Stimulated activated CD8-positive, alpha-beta memory T cell treated with anti-CD3 and anti-CD28 coated beads, Interleukin-12 subunit alpha, Interleukin-12 subunit beta, amount 100 ng/mL, for 24 hours (primary cell): ENCODE data around the gene PNMT.
A peak's percentile ranks its signal among the peaks of the same experiment; 100 is the strongest.

ENCODE experiments used
- DNase-seq: peaks from one replicate; pipeline ENCODE4 v3.0.0-alpha.2; 2020; ENCODE audit errors: extremely low read depth

Gene PNMT

DNA sequence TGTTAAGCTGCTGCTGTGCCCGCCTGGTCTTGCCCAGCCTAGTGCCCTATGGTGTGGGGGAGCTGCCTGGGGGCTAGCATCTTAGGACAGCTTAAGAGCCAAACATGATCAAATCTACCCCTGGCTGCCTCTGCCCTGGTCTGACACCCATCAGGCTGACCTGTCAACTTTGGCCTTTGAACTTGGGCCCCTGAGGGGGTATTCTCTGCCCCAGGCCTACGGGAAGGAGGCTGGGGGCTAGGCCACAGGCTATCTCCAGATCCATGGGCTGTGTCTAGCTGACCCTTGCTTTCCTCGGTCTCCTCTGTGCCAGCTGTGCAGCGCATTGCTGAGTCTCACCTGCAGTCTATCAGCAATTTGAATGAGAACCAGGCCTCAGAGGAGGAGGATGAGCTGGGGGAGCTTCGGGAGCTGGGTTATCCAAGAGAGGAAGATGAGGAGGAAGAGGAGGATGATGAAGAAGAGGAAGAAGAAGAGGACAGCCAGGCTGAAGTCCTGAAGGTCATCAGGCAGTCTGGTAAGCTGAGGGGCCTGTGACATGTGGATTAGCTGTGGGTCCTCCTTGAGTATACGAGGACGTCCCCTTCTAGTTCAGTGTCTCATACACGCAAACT is 34.6 kb upstream of the PNMT start:
- DNase-seq: no peak

DNA sequence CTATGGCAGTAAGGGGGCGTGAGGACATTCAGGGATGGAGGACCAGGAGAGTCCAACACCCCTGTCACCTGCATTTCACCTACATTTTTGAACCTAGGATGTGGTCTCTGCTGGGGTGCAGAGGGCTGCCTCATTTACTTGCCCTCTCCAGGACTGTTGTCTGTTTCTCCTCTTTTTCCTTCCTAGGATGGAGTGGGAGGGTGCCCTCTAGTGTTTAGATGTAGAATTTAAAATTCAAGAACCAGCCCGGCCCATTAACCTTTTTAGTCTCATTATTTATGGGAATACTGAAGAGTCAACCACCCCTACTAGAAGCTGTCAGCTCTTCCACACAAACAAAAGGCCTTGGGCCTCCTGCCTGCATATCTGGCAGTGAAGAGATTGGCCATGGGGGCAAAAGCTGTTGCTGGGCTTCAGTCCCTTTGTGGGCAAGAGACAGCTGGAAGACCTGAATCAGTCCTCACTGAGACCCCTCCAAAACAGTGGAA is 33.8 kb upstream of the PNMT start:
- no peak for DNase-seq

DNA sequence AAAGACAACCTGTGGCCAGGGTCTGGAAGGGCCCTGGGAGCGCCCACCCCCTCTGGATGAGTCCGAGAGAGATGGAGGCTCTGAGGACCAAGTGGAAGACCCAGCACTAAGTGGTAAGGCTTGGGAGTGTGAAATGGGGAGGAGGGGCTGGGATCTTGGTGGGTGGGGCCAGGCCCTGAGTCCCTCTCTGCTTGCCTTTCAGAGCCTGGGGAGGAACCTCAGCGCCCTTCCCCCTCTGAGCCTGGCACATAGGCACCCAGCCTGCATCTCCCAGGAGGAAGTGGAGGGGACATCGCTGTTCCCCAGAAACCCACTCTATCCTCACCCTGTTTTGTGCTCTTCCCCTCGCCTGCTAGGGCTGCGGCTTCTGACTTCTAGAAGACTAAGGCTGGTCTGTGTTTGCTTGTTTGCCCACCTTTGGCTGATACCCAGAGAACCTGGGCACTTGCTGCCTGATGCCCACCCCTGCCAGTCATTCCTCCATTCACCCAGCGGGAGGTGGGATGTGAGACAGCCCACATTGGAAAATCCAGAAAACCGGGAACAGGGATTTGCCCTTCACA is 32.6 kb upstream of the PNMT start:
- DNase-seq: no peak

DNA sequence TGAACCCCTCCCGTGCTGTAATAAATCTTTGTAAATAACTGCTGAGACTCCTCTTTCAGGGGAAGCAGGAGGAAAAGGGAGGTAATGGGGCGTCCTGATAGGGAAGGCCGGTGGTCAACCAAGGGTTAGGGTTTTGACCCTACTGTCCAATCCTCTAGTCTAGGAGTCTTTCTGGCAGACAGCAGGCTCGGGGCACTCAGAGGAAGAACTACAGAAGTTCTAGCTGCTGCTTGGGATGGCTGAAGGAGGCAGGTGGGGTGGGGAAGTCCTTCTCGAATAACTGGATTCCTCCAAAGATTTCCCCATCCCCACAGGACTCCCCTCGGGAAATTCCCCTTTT is 31.7 kb upstream of the PNMT start:
- no peak for DNase-seq

DNA sequence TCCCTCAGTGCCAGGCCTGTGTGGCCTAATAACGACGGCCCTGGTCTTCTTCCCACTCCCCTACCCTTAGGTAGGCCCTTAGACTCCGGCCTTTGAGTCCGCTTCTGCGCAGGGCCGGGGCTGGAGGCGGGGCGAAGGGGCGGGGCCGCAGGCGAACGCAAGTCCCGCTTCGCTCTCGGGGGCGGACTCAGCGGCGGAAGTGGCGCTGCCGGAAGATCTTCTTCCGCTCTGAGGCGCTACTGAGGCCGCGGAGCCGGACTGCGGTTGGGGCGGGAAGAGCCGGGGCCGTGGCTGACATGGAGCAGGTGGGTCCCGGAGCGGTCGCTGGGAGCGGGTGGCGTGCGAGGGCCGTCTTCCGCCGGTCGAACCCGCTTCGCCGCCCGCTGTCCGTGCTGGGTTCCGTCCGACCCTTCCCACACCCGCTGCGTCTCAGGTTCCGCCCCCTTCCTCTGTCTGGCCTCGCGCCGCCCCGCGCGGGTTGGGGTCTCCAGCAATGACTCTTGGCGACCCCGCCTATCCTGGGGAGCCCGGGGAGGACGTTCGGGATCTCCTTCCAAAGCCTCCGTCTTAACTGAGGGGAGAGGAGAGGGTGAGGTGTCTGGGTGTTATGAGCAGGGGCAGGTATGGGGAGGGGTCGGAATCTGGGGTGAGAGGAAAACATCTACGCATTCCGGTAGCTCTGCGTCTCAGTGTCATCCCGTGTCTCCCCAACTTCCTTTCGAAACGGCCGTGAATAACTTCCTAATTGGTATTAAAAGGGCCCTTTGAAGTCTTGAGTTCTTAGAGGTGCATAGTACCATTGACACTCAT is 31.1 kb upstream of the PNMT start, which contains the start of gene STARD3:
Gene STARD3, plus strand, starts transcription at position 218 of the 810 bp plus-strand sequence. CDS start 16,388 bp downstream, outside the sequence.
- peak; percentile 84 for DNase-seq

DNA sequence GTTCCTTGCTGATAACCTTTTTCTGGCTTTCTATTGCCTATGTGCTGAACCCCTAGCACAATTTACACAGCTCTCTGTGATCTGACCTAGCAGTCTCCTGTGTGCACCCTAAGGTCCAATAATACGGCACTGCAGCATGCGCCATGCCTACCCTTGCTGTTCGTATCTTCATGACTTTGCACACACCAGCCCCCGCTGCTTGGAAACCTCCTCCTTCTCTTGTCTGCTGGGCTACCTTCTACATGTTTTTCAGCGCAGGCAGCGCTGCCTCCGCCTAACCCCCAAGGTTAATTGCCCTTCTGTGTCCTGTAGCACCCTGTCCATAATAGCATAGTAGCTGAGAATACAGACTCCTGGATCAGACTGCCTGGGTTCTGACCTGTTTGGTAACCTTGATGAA is 29.9 kb upstream of the PNMT start:
- no peak for DNase-seq

DNA sequence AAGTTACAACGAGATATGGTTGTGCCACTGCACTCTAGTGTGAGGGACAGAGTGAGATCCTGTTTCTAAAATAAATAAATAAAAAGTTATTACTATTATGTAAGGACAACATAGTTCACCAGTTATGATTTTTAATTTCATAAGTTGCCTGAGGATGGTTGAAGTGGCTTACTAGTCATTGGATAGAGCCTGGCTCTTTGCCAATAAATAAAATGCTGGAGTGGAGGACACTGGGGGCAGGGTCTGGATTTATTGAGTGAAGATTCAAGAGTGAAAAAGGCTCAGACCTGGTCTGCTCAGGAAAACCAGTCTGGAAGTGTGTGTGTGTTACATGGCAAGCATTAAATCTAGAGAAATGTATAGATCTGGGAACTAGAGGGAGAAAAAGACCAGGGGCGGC is 29.2 kb upstream of the PNMT start:
- no peak for DNase-seq

DNA sequence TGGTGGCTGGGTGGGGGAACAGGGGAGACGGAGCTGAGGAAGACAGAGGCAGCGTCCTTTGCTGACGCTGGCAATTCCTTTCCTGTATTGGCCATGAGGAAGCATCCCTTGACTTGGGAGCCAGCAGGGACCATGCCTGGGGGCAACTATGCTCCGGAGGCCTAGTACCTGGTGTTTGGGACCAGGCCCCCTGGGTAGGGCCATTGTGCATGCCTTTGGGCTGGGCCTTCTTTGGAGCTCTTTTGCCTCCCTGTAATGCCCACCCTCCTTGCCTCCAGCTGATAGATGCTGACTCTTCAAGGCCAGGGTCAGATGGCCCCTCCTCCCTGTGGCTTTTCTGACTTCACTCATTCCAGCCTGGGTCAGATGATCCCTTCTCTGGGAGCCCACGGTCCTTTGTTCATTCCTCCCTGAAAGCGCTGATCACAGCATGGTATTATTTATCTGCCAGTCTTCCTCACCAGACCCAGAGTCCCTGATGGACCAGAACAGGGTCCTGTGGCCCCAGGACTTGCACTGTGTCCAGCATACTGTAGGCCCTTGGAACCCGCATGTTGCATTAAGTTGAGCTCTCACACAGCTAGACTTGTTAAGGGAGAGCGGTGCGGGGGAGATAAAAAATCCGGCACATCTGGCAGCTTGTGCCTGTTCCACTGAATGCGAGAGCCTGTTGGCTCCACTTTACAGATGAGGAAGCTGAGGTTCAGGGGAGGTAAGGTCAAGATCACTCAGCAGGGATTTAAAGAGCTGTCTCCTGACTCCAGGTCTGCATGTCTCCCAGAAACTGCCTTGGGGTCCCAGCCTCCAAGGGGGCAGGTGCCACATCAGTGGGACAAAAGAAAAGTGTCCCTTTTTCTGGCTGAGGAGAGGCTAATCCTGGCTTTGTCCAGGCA is 28.4 kb upstream of the PNMT start:
- no peak for DNase-seq

DNA sequence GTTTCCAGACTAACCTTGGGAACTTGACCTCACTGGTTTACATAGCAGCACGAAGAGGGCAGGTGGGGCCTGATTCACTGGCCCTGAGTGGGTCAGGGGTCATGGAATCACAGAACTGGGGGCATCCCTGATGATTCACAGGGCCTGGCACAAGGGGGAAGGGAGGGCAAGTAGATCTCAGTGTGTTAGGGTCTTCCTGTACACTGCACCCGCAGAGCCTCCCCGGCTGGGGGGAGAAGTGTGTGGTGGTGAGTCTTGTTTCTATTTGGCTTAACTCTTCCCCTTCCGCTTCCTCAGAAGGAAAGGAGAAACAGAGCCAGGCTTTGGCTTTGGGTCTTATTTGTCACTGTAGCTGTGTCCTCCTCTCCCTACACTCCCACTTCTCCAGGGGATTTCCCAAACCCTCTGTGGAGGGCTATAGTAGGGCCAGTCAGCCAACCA is 27.6 kb upstream of the PNMT start:
- no peak for DNase-seq

DNA sequence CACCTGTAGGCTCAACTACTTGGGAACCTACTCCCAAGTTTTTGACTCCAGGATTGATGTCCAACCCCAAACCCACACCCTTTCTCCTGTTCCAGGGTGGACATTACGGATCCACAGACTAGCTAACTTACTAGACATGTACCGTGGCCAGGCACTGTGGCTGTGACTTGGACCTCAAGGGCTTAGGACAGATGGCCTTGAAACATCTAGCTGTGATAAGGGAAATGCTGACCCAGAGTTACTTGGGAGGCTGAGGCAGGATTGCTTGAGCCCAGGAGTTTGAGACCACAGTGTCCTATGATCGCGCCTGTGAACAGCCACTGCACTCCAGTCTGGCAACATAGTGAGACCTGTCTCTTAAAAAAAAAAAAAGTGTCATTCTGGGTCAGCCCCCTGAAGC is 27.2 kb upstream of the PNMT start:
- no peak for DNase-seq

DNA sequence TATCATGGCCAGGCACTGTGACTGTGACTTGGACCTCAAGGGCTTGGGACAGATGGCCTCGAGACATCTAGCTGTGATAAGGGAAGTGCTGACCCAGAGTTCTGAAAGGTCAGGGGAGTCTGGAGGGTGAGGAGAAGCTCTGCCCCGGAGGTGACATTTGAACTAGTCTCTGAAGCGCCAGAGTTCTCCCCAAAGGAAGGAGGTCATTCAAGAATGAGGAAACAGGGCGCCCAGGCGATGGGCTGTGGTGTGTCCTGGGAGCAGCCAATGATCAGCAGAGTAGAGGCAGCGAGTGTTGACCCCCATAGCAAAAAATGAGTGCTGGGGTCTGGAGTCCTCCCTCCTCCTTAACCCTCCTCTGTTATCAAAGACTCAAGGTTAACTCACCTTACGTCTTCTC is 26.4 kb upstream of the PNMT start:
- no peak for DNase-seq

DNA sequence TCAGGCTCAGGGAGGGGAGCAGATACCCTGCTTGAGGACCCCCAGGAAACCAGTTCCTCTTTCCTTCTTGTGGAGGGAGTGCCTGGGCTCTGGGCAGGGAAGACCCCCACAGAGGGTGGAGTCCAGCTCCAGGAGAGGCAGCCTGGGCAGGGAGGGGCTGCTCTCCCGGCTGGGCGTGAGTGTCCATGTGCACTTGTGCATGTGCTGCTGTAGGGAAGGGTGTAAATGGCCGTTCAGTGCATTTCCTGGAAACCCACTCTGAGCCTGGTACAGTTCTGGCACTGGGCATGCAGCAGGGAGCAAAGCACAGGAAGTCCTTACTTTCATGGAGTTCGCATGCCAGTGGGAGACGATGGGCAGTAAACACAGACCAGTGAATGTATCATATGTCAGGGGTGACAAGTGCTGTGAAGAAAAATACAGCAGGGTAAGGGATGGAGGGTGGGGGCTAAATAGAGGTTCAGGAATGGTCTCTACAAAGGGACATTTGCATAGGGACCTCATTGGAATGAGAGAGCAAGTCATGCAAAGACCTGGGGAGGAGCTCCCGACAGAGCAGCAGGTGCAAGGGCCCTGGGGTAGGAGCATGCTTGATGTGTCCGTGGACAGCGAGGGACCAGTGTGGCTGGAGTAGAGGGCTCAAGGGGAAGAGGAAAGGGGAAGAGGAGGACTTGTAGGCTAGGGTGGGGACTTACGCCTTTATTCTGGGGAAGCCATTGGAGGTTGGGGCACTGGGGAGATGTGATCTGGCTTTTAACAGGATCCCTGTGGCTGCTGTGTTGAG is 25.8 kb upstream of the PNMT start:
- DNase-seq: no peak

DNA sequence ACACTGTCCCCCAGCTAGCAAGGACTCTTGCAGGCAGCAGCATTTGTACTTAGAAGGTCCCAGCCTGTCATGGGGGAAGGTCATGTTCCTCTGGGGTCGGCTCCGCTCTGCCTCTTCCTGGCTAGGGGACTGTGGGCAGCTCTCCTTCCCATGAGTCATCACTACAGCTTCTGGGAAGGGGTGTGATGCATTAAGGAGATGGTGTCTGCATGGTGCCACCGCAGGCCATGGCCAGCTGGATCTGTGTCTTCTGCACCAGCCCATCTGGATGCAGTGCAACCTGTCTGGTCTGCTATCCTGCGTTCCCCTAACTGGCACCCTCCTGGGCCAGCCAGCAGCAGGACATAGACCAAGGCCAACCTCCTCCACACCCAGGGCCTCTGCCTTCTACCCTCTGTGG is 25.0 kb upstream of the PNMT start:
- no peak for DNase-seq

DNA sequence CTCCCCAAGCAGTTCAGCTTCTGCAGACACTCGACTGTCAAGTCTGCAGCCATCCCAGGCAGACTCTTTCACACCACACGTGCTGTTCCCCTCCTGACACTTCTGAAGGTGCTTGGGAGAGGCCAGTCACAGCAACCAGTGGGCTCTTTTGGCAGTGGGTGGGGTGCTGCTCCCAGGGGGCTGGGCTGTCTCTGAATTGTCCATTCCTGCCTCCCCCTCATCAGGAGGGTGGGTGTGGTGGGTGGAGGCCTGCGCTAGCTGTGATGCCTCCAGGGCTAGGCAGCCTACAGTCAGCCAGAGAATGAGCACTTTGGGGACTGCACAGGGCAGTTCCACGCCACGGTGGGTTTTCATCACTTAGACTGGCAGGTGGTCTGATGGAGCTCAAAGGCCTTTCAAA is 21.0 kb upstream of the PNMT start:
- DNase-seq: no peak

DNA sequence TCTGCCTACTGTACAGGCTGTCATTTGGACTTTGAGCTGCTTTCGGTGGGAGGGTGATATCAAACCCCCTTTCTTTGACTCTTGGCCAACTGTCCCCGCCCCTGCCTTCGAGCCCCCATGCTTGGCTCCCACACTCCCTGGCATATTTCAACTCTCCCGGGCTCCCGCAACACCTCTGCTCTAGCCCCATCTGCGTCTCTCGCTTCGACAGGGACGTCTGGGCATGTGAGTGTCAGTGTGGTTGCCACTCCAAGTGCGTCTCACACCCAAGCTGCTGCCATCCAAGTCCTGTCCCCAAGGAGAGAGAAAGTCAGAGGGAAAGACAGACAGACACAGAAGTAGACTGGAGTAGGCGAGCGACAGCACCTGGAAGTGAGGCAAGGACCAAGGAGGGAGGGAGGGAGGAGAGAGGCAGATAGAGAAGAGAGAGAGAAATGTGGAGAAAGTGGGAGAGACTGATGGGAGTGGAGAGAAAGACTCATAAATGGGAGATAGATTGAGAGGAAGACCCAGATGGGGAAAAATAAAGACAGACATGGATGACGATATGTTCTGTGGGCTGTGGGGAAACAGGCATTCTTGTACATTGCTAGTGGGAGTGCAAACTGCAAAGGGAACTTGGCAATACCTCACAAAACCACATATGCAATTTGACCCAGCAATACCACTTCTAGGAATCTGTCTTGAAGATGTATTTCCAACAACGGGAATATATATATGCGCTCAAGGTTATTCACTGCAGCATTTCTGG is 19.5 kb upstream of the PNMT start:
- no peak for DNase-seq

DNA sequence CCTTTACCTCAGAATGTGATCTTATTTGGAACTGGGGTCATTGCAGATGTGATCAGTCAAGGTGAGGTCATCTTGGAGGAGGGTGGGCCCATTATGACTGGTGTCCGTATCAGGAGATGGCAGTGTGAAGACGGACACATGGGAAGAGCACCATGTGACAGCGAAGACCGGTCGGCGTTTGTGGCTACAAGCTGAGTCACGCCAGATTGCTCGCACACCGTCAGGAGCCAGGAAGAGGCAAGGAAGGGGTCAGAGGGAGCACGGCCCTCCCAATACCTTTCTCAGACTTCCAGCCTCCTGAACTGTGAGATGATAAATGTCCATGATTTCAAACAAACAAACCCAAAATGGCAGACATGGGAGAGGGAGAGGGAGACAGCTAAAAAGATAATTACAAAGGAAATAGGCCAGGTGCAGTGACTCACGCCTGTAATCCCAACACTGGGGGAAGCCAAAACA is 18.1 kb upstream of the PNMT start:
- no peak for DNase-seq

DNA sequence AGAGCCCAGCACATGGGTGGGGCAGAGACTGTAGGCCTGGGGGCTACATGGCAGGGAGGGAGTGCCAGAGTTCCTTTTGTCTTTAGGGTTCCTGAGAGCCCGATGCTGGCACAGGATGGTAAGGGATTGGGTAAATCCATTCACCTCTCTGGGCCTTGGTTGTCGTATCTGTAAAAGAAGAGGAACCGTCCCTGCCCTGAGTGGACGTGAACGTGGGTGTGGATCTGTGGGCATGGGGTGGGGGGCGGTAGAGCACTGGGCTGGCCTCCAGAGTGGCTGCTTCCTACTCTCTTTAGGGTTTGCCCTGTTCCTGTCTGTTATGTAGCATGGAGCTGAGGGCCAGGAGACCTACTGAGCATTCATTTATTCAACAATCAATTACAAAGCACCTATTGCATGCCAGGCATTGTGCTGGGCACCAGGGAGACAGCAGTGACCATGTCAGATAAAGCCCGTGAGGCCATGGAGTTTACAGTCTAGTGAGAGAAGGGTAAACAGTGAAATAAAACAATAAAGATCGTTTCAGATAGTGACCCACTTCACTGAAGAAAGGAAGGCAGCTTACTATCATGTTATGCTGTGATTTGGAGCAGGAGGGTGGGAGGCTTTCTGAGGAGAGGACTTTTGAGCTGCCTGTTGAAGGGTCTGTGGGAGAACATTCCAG is 16.2 kb upstream of the PNMT start:
- no peak for DNase-seq

DNA sequence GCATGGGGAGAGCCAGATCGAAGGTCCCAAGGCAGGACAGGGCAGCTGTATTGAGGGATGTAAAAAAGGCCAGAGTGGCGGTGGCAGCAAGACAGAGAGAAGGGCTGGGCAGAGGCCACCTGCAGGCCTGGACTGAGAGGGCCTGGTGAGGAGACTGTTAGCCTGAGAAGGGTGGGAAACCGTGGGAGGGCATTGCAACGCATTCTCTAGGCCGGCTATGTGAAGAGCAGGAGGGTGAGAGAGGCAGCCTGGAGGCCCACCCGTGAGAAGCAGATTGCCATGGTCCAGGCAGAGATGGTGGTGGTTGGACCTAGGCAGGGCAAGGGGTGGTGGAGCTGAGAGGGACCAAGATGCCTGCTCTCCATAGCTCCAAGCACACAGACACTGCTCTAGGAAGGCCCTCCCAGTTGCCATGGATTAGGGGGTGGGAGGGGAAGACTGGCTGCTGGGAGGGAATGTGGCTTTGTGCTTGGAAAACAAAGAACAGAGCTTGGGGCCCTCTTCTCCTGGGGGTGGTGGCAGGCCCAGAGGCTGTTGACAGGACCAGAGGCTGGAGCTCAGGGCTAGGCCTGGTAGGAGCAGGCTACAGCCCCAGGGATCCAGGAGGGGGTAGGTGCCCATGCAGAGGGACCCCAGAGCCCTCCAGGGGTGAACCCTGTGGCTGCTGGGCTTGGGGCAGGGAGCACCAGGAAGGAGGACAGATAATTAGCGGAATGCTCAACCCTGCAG is 15.5 kb upstream of the PNMT start:
- DNase-seq: no peak

DNA sequence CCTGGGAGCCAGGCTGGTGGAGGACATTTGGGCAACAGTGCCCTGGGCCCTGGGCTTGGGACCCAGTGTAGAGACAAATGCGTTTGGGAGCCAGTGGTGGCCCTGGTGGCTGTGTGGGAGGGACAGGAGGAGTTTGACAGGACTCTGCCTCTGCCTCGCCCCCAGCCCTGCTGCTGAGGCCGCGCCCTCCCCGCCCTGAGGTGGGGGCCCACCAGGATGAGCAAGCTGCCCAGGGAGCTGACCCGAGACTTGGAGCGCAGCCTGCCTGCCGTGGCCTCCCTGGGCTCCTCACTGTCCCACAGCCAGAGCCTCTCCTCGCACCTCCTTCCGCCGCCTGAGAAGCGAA is 15.0 kb upstream of the PNMT start:
- no peak for DNase-seq
